Thymus (tissue), 11 donors: Measurements from ENCODE around the gene STK36. TPM values are rescaled to one million over a fixed set of nuclear protein-coding genes. Genes with fewer than 3 reads are reported as not detected.

Experiments
- DNase-seq, 9 donors: peaks; one replicate each; pipeline ENCODE4 v3.0.0-alpha.2; 2013; ENCODE audit warnings: low spot score in 9 of 9, low read depth in 6 of 9, missing footprints in 1 of 9
- H3K27ac ChIP-seq, 2 donors: one replicate each; pipeline ENCODE4 v1.5.1; 2013; ENCODE audit warnings: control low read depth in 1 of 2, low read depth in 1 of 2, low read length in 1 of 2, mild to moderate bottlenecking in 1 of 2, moderate library complexity in 1 of 2
- H3K27me3 ChIP-seq, 2 donors: one replicate each; pipeline ENCODE4 v1.5.1; 2013; ENCODE audit warnings: low read length in 1 of 2; ENCODE audit not compliant: control insufficient read depth in 2 of 2, insufficient read depth in 1 of 2
- H3K36me3 ChIP-seq, 2 donors: one replicate each; pipeline ENCODE4 v1.5.1; 2013; ENCODE audit warnings: low read length in 1 of 2, mild to moderate bottlenecking in 1 of 2, moderate library complexity in 1 of 2; ENCODE audit not compliant: control insufficient read depth in 2 of 2, insufficient read depth in 2 of 2
- H3K4me1 ChIP-seq, 2 donors: one replicate each; pipeline ENCODE4 v1.5.1; 2013; ENCODE audit warnings: low read length in 2 of 2; ENCODE audit not compliant: control insufficient read depth in 2 of 2, insufficient read depth in 2 of 2
- H3K4me3 ChIP-seq, 2 donors: one replicate each; pipeline ENCODE4 v1.5.1; 2013; ENCODE audit warnings: low read length in 2 of 2, control low read depth in 1 of 2, mild to moderate bottlenecking in 1 of 2
- H3K9me3 ChIP-seq, 2 donors: one replicate each; pipeline ENCODE4 v1.5.1; 2013; ENCODE audit warnings: low read length in 1 of 2, mild to moderate bottlenecking in 1 of 2; ENCODE audit not compliant: control insufficient read depth in 2 of 2, insufficient read depth in 1 of 2
- WGBS: extraction: QIAGEN DNeasy Blood & Tissue Kit; methylation state at CpG from one replicate; pipeline ENCODE4 v1.1.7; 2013; 5-methylcytosine and 5-hydroxymethylcytosine counted together
- polyA plus RNA-seq: library from polyadenylated mRNA; stranded (reverse); fragments of 200-250 nt; gene quantifications from one replicate; pipeline ENCODE4 v1.2.3, GENCODE V29; 2013
- total RNA-seq: library from RNA; stranded (reverse); fragments of 120-200 nt; gene quantifications from one replicate; pipeline ENCODE4 v1.2.4, GENCODE V29; 2013
- donor health status: healthy.

Gene STK36
- total and polyA plus RNA-seq, 2 donors = 6.0 to 19.1 TPM

DNA sequence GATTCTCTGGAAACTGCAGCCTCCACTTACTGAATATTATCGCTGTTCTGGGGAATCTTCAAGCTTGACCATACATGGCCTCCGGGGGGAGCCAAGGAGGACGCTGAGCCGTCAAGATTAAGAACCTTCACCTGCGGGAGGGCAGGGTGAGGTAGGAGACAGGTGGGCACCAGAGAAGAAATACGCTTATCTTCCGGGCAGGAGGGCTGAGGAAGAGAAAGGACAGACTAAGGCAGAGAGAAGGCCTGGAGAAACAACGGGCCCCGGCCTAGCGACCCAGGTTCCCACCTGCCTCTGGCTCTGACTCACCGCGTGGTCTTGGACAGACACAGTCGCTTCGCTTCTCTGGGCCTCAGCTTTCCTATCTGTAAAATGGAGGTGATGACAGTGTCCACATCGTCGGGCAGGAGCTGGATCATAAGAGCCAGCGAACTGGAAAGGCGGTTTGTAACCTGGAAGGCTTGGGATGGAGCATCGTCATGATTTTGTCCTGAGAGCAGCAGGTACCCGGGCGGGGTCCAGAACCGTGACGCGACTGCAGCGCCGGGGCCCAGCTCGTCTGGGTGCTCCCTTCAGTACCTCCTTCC is 13.1 kb upstream of the STK36 start:
- Histone ChIP-seq H3K27ac (peak overlapping the region; percentile 19 to 69), H3K36me3 (peaks cover 37 to 50% of the 10 kb centered on the region in 2 donors), H3K4me1 (peaks cover 3 to 11% of the 10 kb centered on the region in 2 donors), H3K27me3 (no peaks in the 10 kb centered on the region), H3K4me3 (peak overlapping the region; percentile 77 to 79), H3K9me3 (peaks cover 0 to under 1% of the 10 kb centered on the region in 2 donors)
- DNase-seq = peak in 5 of 9 donors; percentile 17 to 53 (median 28)
- 2% methylated on average over 27 of the region's 27 CpGs for WGBS

DNA sequence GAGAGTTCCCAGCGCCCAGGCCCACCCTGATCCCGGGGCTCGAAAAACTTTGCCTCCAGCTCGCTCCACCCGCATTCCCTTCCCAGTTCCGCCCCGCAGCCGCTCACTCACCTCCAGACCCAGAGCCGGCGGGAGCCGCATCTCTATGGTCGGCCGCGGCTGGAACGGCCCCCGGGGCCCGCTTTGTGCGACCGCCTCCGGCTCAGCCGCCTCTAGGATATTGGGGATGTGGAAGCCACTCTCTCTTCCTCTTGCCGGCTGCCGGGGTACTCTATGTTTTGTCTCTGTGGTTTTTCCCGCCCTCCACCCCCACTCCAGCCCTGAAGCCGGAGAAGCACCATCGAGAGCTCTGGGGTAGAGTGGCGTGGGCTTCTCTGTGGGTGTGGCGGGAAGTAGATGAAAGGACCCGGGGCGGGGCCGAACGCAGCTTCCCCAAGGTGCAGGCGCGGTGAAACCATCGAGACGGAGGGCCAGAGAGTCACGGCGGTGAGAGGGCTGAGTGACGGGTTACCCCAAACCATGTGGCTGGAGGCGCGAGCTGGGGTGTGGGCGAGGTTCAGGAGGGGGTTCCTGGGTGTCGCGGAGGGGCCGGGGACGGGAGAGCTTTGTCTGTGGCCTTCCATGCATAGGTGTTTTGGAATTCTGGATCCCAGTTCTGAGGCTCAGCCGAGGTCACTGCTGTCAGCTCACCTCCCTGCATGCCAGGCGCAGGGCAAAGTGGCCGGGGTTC is 12.5 kb upstream of the STK36 start, which contains the start of the genes BCS1L and ZNF142:
TSS of gene BCS1L (plus strand) at position 426 of the 730 bp plus-strand sequence. CDS start 1,305 bp downstream, outside the sequence.
TSS of gene ZNF142 (minus strand) at position 366 of the 730 bp plus-strand sequence. CDS start 3,194 bp downstream, outside the sequence.
- under 1% methylated on average over 49 of the region's 49 CpGs for WGBS
- Histone ChIP-seq H3K4me1 (peaks cover 3 to 11% of the 10 kb centered on the region in 2 donors), H3K36me3 (peaks cover 40 to 51% of the 10 kb centered on the region in 2 donors), H3K4me3 (peak within 1 kb of the TSS; percentile 77 to 79), H3K27me3 (no peaks in the 10 kb centered on the region), H3K27ac (peak within 1 kb of the TSS; percentile 19 to 69), H3K9me3 (peaks cover 0 to 1% of the 10 kb centered on the region in 2 donors)
- DNase-seq = peak; percentile 81 to 95 (median 87)

DNA sequence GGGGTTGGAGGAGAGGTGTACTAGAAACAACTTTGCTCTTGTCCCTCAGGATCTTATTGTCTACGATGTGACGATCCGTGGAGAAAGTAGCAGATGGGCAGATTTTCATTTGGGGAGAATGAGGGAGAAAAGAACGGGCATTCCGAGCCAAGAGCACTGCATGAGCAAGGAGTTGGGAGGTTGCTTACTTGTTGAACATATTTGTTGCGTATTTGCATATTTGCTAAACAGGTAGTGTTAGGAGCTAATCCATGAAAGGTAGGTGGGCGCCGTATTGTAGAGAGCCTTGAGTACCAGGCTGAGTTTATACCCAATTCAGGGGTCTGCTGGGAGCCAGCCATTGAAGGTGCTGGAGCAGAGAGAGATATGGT is 11.9 kb upstream of the STK36 start:
- no peak for DNase-seq
- Histone ChIP-seq H3K4me3 (peak overlapping the region; percentile 77 to 79), H3K4me1 (peaks cover 3 to 11% of the 10 kb centered on the region in 2 donors), H3K36me3 (peaks cover 40 to 51% of the 10 kb centered on the region in 2 donors), H3K27ac (no peak overlapping the region), H3K9me3 (peaks cover 0 to 1% of the 10 kb centered on the region in 2 donors), H3K27me3 (no peaks in the 10 kb centered on the region)
- 25% methylated on average over 8 of the region's 8 CpGs for WGBS

DNA sequence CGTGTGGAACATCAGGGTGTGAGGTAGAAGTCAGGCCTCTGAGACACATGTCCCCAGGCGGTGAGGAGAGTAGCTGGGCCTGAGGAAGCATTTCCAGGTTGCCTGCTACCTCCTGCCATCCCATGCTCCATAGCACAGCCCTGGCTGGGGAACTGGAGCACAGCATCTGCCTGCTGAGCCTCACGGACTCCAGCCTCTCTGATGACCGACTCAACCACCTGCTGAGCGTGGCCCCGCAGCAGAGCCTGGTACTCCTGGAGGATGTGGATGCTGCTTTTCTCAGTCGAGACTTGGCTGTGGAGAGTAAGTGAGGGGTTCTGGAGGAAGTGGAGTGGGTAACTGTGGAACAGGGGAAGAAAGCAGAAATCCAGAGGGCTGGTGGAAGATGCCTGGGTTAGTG is 9.5 kb upstream of the STK36 start:
- Histone ChIP-seq H3K36me3 (peaks cover 48 to 57% of the 10 kb centered on the region in 2 donors), H3K27me3 (no peaks in the 10 kb centered on the region), H3K9me3 (peaks cover 0 to 1% of the 10 kb centered on the region in 2 donors), H3K27ac (no peak overlapping the region), H3K4me3 (no peak overlapping the region), H3K4me1 (peaks cover 3 to 11% of the 10 kb centered on the region in 2 donors)
- no peak for DNase-seq
- 98% methylated on average over 7 of the region's 7 CpGs for WGBS

DNA sequence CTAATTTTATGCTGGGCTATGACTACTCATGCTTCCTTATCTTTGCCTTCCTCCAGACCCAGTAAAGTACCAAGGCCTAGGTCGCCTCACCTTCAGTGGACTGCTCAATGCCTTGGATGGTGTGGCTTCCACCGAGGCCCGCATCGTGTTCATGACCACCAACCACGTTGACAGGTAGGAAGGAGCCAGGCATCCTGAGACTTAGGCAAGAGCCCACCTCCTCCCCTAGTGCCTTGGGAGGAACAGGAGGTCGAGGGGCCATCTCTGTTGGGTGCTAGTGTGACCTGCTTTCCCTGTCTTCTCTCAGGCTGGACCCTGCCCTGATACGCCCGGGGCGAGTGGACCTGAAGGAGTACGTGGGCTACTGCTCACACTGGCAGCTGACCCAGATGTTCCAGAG is 9.1 kb upstream of the STK36 start:
- Histone ChIP-seq H3K27ac (no peak overlapping the region), H3K4me3 (no peak overlapping the region), H3K9me3 (peaks cover 0 to 1% of the 10 kb centered on the region in 2 donors), H3K27me3 (no peaks in the 10 kb centered on the region), H3K36me3 (peaks cover 53 to 61% of the 10 kb centered on the region in 2 donors), H3K4me1 (peaks cover 3 to 11% of the 10 kb centered on the region in 2 donors)
- 97% methylated on average over 10 of the region's 10 CpGs for WGBS
- DNase-seq = no peak

DNA sequence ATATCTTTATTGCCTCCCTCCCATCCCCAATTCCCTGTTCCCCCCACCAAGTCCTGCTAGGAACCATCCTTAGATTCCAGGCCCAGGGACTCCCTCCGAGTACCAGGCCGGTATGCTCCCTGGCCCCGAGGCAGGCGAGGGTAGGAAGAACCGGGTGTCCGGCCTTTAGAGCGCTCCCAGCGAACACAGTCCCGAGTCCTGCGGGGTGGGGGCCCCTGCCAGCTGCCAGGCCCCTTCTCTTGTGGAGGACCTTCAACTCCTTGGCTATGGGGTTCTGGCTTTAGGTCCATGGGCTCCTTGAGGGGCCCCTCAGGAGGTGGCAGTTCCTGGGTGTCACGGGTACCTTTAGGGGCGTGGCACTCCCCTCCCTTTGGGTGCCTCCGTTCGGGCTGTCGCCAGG is 8.0 kb upstream of the STK36 start:
- Histone ChIP-seq H3K27me3 (no peaks in the 10 kb centered on the region), H3K4me3 (no peak overlapping the region), H3K9me3 (peaks cover 0 to 1% of the 10 kb centered on the region in 2 donors), H3K27ac (no peak overlapping the region), H3K4me1 (peaks cover 0 to 6% of the 10 kb centered on the region in 2 donors), H3K36me3 (peaks cover 57 to 67% of the 10 kb centered on the region in 2 donors)
- no peak for DNase-seq
- WGBS = 97% methylated on average over 15 of the region's 15 CpGs

DNA sequence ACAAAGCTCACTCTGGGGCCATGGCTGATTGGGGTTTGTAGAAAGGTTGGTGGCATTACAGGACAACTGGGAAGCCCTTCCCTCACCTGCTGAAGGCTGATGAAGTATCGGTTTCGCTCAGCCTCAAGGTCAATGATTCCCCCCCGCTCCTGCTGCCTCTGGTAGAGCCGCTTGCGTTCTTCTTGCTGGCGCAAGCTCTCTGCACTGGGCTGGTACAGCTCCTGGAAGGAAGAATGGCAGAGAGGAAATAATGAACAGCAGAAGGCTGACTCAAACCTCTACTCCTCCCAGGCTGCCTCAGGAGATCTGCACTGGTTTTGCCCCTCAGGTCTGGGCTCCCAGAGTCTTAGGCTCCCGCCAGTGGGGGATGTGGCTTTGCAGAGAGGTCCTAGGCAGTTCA is 7.2 kb upstream of the STK36 start:
- H3K27ac ChIP-seq = no peak overlapping the region
- no peaks in the 10 kb centered on the region for H3K27me3 ChIP-seq
- no peak overlapping the region for H3K4me3 ChIP-seq
- WGBS = 98% methylated on average over 7 of the region's 7 CpGs
- peaks cover 0 to 1% of the 10 kb centered on the region in 2 donors for H3K9me3 ChIP-seq
- peaks cover 57 to 67% of the 10 kb centered on the region in 2 donors for H3K36me3 ChIP-seq
- H3K4me1 ChIP-seq = peaks cover 0 to 6% of the 10 kb centered on the region in 2 donors
- no peak for DNase-seq

DNA sequence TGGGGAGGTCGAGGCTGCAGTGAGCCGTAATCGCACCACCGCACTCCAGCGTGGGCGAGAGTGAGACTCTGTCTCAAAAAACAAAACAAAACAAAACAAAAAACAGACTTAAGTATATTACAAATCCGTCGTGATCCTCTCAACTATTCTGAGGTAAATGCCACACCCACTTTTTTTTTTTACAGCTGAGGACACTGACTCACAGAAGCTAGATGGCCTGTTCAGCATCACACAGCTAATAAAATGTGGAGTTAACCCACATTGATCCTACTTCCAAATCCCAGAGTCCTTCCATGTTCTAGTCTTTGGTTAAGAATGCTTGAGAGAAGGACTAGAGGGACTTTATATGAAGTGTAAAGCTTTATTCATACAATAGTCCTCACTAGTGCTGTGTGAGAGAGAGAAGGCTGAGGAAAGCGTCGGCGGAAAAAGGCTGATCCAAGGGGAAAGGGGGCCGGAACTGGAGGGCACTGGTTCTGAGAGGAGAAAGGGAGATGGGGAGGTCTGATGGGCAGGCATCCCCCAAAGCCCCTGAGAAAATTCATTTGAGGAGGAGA is 711 bp upstream of the STK36 start:
- Histone ChIP-seq H3K27ac (peak overlapping the region in 1 of 2 donors; percentile 60), H3K4me3 (peak overlapping the region; percentile 81 to 94), H3K4me1 (peaks cover 8 to 17% of the 10 kb centered on the region in 2 donors), H3K9me3 (peaks cover 0 to 4% of the 10 kb centered on the region in 2 donors), H3K27me3 (no peaks in the 10 kb centered on the region), H3K36me3 (peaks cover 17 to 18% of the 10 kb centered on the region in 2 donors)
- DNase-seq = no peak
- WGBS = 53% methylated on average over 12 of the region's 12 CpGs

DNA sequence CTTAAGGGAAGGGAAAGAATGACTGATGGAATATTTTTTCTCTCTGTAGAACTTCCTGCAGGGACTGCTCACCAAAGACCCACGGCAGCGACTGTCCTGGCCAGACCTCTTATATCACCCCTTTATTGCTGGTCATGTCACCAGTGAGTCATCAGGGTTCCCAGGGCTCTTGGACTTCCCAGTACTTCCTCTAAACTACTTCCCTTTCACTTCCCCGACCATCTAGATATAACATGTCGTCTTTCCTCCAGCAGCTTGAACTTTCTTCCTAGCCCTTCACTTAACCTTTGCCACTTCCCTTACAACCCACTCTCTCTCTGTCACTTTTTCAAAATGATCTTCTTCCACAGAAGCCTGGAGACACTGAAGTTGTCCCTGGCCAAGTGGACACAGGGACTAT is 7.2 kb downstream of the STK36 start:
- H3K27ac ChIP-seq = no peak overlapping the region
- no peak for DNase-seq
- no peaks in the 10 kb centered on the region for H3K9me3 ChIP-seq
- H3K36me3 ChIP-seq = peaks cover 3 to 5% of the 10 kb centered on the region in 2 donors
- no peaks in the 10 kb centered on the region for H3K4me1 ChIP-seq
- no peak overlapping the region for H3K4me3 ChIP-seq
- 83% methylated on average over 4 of the region's 4 CpGs for WGBS
- no peaks in the 10 kb centered on the region for H3K27me3 ChIP-seq
